Muscle of back (tissue), 11 donors: Measurements from ENCODE around the gene TGM4. TPM values are rescaled to one million over a fixed set of nuclear protein-coding genes. Genes with fewer than 3 reads are reported as not detected.

Experiments
- DNase-seq, 3 donors: peaks; one replicate each; pipeline versions ENCODE4 v3.0.0 to v3.0.0-alpha.2; 2013
- polyA plus RNA-seq, 10 donors: library from polyadenylated mRNA; unstranded; fragments of 120-200 nt; gene quantifications; one replicate each; pipeline ENCODE4 v1.2.1, GENCODE V29; 2013; ENCODE audit not compliant: insufficient read length in 10 of 10

The TGM4 gene
- polyA plus RNA-seq, 10 donors, result 0.04 TPM; not detected in 8

GRCh38 chr3:44954304-44954703 lies 79.9 kb downstream of the TGM4 start:
- DNase-seq, result no peak

- no peak for DNase-seq
Observed at GRCh38 chr3:44954962-44955361, 80.6 kb downstream of the TGM4 start.

- no peak for DNase-seq
Observed at GRCh38 chr3:44955917-44956316, 81.5 kb downstream of the TGM4 start.

GRCh38 chr3:44957986-44958385 lies 83.6 kb downstream of the TGM4 start:
- no peak for DNase-seq

GRCh38 chr3:44958386-44958785 lies 84.0 kb downstream of the TGM4 start:
- no peak for DNase-seq

GRCh38 chr3:44960387-44961026 lies 86.1 kb downstream of the TGM4 start:
- DNase-seq, result no peak

- DNase-seq, result no peak
Observed at GRCh38 chr3:44961888-44962287, 87.5 kb downstream of the TGM4 start.

- DNase-seq, result no peak
Observed at GRCh38 chr3:44962621-44963393, 88.4 kb downstream of the TGM4 start.

GRCh38 chr3:44963571-44964325 lies 89.3 kb downstream of the TGM4 start:
- no peak for DNase-seq

Other genes starting within 250 kb of the TGM4 start
- 10 to 100 TPM; 13.7 to 21.9 (median 18.1) TPM for gene ZNF197, start 249.6 kb upstream of the TGM4 start, polyA plus RNA-seq
- gene ZNF35, start 225.9 kb upstream of the TGM4 start, polyA plus RNA-seq, result 1 to 10 TPM; 5.9 to 7.6 (median 6.6) TPM
- gene ZNF502, start 161.9 kb upstream of the TGM4 start, polyA plus RNA-seq, result 1 to 10 TPM; 4.7 to 7.5 (median 6.1) TPM
- 1 to 10 TPM; 5.1 to 8.8 (median 6.0) TPM for gene ZNF501, start 145.0 kb upstream of the TGM4 start, polyA plus RNA-seq
- 10 to 100 TPM; 28.0 to 45.5 (median 35.0) TPM for gene KIAA1143, start 113.0 kb upstream of the TGM4 start, polyA plus RNA-seq
- 10 to 100 TPM in 7 of 10 donors, 1 to 10 TPM in 3; 8.0 to 21.7 (median 11.4) TPM for gene KIF15, start 112.8 kb upstream of the TGM4 start, polyA plus RNA-seq
- gene TMEM42, start 12.7 kb upstream of the TGM4 start, polyA plus RNA-seq, result 10 to 100 TPM; 11.4 to 14.5 (median 12.7) TPM
- 10 to 100 TPM; 38.2 to 52.7 (median 44.4) TPM for gene ZDHHC3, start 101.6 kb downstream of the TGM4 start, polyA plus RNA-seq
- gene EXOSC7, start 101.6 kb downstream of the TGM4 start, polyA plus RNA-seq, result 10 to 100 TPM; 35.6 to 49.9 (median 41.3) TPM
- gene CLEC3B, start 151.7 kb downstream of the TGM4 start, polyA plus RNA-seq, result 100 to 1,000 TPM in 5 of 10 donors, 10 to 100 TPM in 5; 77.5 to 210 (median 102) TPM